IMR-90 (cell line): ENCODE measurements around the gene N4BP2L1. TPM values are rescaled to one million over a fixed set of nuclear protein-coding genes. Genes with fewer than 3 reads are reported as not detected.

Experiments
- ATAC-seq: fragments of 200-7000 bp; cut with Tn5 transposase; 2 replicates; pipeline ENCODE4 v1.9.1; 2020; ENCODE audit warnings: low read depth, mild to moderate bottlenecking, moderate library complexity
- BruUV-seq: library from RNA; stranded (reverse); fragments of 400-500 nt; replicated peaks from 2 replicates; lab custom pipeline; 2021; lab: Mats Ljungman, UMichigan
- CTCF ChIA-PET: fragments of 300-600 bp; formaldehyde crosslinking; extraction: SDS; loops from one replicate; lab custom pipeline; 2021; ENCODE audit warnings: antibody characterized with exemption; lab: Yijun Ruan, JAX
- POLR2A ChIA-PET: fragments of 300-600 bp; sonication (Branson Sonifier 250); formaldehyde crosslinking; loops from one replicate; lab custom pipeline; 2022; ENCODE audit warnings: antibody characterized with exemption; ENCODE audit not compliant: unreplicated experiment; lab: Charles Lee
- DNase-seq: peaks from one replicate; pipeline ENCODE4 v3.0.0; 2013
- H2AFZ ChIP-seq: replicated peaks from 2 replicates; pipeline ENCODE3; 2013; ENCODE audit warnings: low read length, mild to moderate bottlenecking; ENCODE audit not compliant: poor library complexity
- H2AK5ac ChIP-seq: 2 replicates; pipeline ENCODE4 v1.6.1; 2013; ENCODE audit warnings: low read depth, low read length, inconsistent platforms
- H2AK9ac ChIP-seq: replicated peaks from 2 replicates; pipeline ENCODE3; 2013; ENCODE audit warnings: mild to moderate bottlenecking, low read depth, low read length, moderate library complexity; ENCODE audit not compliant: poor library complexity
- H2BK120ac ChIP-seq: 2 replicates; pipeline ENCODE4 v1.6.1; 2013; ENCODE audit warnings: low read depth, low read length, inconsistent platforms
- H2BK15ac ChIP-seq: 3 replicates; pipeline ENCODE4 v1.6.1; 2013; ENCODE audit warnings: low read depth, low read length, inconsistent platforms
- H2BK20ac ChIP-seq: 2 replicates; pipeline ENCODE4 v1.6.1; 2013; ENCODE audit warnings: low read depth, mild to moderate bottlenecking, inconsistent platforms, low read length, moderate library complexity
- H2BK5ac ChIP-seq: 2 replicates; pipeline ENCODE4 v1.6.1; 2013; ENCODE audit warnings: mild to moderate bottlenecking, low read depth, low read length, inconsistent platforms; ENCODE audit not compliant: poor library complexity, severe bottlenecking
- H3K14ac ChIP-seq: replicated peaks from 2 replicates; pipeline ENCODE4 v1.6.1; 2013; ENCODE audit warnings: low read depth, low read length, inconsistent platforms
- H3K18ac ChIP-seq: 2 replicates; pipeline ENCODE4 v1.6.1; 2013; ENCODE audit warnings: low read depth, low read length, control low read depth
- H3K23ac ChIP-seq: 2 replicates; pipeline ENCODE4 v1.6.1; 2013; ENCODE audit warnings: low read depth, low read length, inconsistent platforms
- H3K27ac ChIP-seq: 2 replicates; pipeline ENCODE4 v1.5.1; 2013; ENCODE audit warnings: mild to moderate bottlenecking, control low read depth, low read length; ENCODE audit not compliant: insufficient read depth
- H3K27me3 ChIP-seq: 2 replicates; pipeline ENCODE4 v1.6.1; 2013; ENCODE audit warnings: low read length; ENCODE audit not compliant: control insufficient read depth, insufficient read depth
- H3K36me3 ChIP-seq: 2 replicates; pipeline ENCODE4 v1.6.1; 2013; ENCODE audit warnings: low read length, mixed read lengths; ENCODE audit not compliant: control insufficient read depth, insufficient read depth
- H3K4ac ChIP-seq: 2 replicates; pipeline ENCODE4 v1.6.1; 2013; ENCODE audit warnings: low read depth, low read length, inconsistent platforms
- H3K4me1 ChIP-seq: 2 replicates; pipeline ENCODE4 v1.6.1; 2013; ENCODE audit warnings: low read length, mixed read lengths; ENCODE audit not compliant: control insufficient read depth, insufficient read depth
- H3K4me2 ChIP-seq: 2 replicates; pipeline ENCODE4 v1.6.1; 2013; ENCODE audit warnings: low read depth, mild to moderate bottlenecking, control low read depth, low read length, moderate library complexity
- H3K4me3 ChIP-seq: 2 replicates; pipeline ENCODE4 v1.5.1; 2013; ENCODE audit warnings: low read depth, mild to moderate bottlenecking, control low read depth, low read length, moderate library complexity; ENCODE audit not compliant: insufficient read depth
- H3K56ac ChIP-seq: 2 replicates; pipeline ENCODE4 v1.6.1; 2013; ENCODE audit warnings: low read length, inconsistent platforms; ENCODE audit not compliant: insufficient read depth; ENCODE audit errors: extremely low read depth
- H3K79me1 ChIP-seq, 2 experiments: 2 replicates each; pipeline ENCODE4 v1.6.1; 2013; ENCODE audit warnings: low read length in 2 of 2, inconsistent platforms in 1 of 2, low read depth in 1 of 2
- H3K9ac ChIP-seq: 2 replicates; pipeline ENCODE4 v1.6.1; 2013; ENCODE audit warnings: low read depth, low read length, control low read depth
- H3K9me1 ChIP-seq: 2 replicates; pipeline ENCODE4 v1.6.1; 2013; ENCODE audit warnings: low read length, inconsistent platforms; ENCODE audit not compliant: insufficient read depth
- H3K9me3 ChIP-seq: 2 replicates; pipeline ENCODE4 v1.6.1; 2013; ENCODE audit warnings: low read length; ENCODE audit not compliant: control insufficient read depth, insufficient read depth
- H4K20me1 ChIP-seq: 2 replicates; pipeline ENCODE4 v1.6.1; 2013; ENCODE audit warnings: low read length, inconsistent platforms; ENCODE audit not compliant: insufficient read depth
- H4K5ac ChIP-seq: 2 replicates; pipeline ENCODE4 v1.6.1; 2013; ENCODE audit warnings: mild to moderate bottlenecking, low read depth, low read length, control low read depth
- H4K8ac ChIP-seq, 2 experiments: 2 replicates each; pipeline ENCODE4 v1.6.1; 2013; ENCODE audit warnings: low read depth in 2 of 2, low read length in 2 of 2, control low read depth in 1 of 2, inconsistent platforms in 1 of 2
- H4K91ac ChIP-seq: 2 replicates; pipeline ENCODE4 v1.6.1; 2013; ENCODE audit warnings: low read depth, low read length, inconsistent platforms; ENCODE audit not compliant: insufficient read depth
- BHLHE40 ChIP-seq: fragments of 150-350 bp; IDR thresholded peaks from 2 replicates; pipeline ENCODE4 v1.6.1; 2016; ENCODE audit warnings: mild to moderate bottlenecking, low read depth, low read length
- CEBPB ChIP-seq: IDR thresholded peaks from 2 replicates; pipeline ENCODE4 v1.6.1; 2012; ENCODE audit warnings: low read depth, low read length, improper control_type of control experiment
- CHD1 ChIP-seq: IDR thresholded peaks from 2 replicates; pipeline ENCODE4 v1.6.1; 2012; ENCODE audit warnings: low read depth, low read length, improper control_type of control experiment
- CTCF ChIP-seq: conservative IDR thresholded peaks from 2 replicates; pipeline ENCODE4 v1.5.1; 2012; ENCODE audit warnings: mild to moderate bottlenecking, low read depth, low read length, improper control_type of control experiment
- ELK1 ChIP-seq: fragments of 150-350 bp; IDR thresholded peaks from 2 replicates; pipeline ENCODE4 v1.6.1; 2016; ENCODE audit warnings: low read depth, mild to moderate bottlenecking, low read length, moderate library complexity, borderline replicate concordance
- FOS ChIP-seq: fragments of 150-350 bp; IDR thresholded peaks from 2 replicates; pipeline ENCODE4 v1.6.1; 2016; ENCODE audit warnings: low read depth, low read length
- MAFK ChIP-seq: IDR thresholded peaks from 2 replicates; pipeline ENCODE4 v1.6.1; 2012; ENCODE audit warnings: low read depth, low read length, improper control_type of control experiment
- MAZ ChIP-seq: IDR thresholded peaks from 2 replicates; pipeline ENCODE4 v1.6.1; 2012; ENCODE audit warnings: low read depth, mild to moderate bottlenecking, low read length, improper control_type of control experiment, moderate library complexity, borderline replicate concordance
- MXI1 ChIP-seq: IDR thresholded peaks from 2 replicates; pipeline ENCODE4 v1.6.1; 2012; ENCODE audit warnings: low read depth, mild to moderate bottlenecking, low read length, moderate library complexity, borderline replicate concordance
- NFE2L2 ChIP-seq: fragments of 150-350 bp; IDR thresholded peaks from 2 replicates; pipeline ENCODE4 v1.6.1; 2016; ENCODE audit warnings: low read depth, mild to moderate bottlenecking, low read length
- POLR2A ChIP-seq: IDR thresholded peaks from 2 replicates; pipeline ENCODE4 v1.6.1; 2012; ENCODE audit warnings: mild to moderate bottlenecking, low read depth, low read length
- RAD21 ChIP-seq: IDR thresholded peaks from 2 replicates; pipeline ENCODE4 v1.6.1; 2012; ENCODE audit warnings: low read length, improper control_type of control experiment
- RCOR1 ChIP-seq: IDR thresholded peaks from 2 replicates; pipeline ENCODE4 v1.6.1; 2012; ENCODE audit warnings: mild to moderate bottlenecking, low read length, improper control_type of control experiment; ENCODE audit not compliant: insufficient replicate concordance
- RFX5 ChIP-seq: IDR thresholded peaks from 2 replicates; pipeline ENCODE4 v1.8.0; 2012; ENCODE audit warnings: low read depth, mild to moderate bottlenecking, low read length, moderate library complexity
- SMC3 ChIP-seq: fragments of 150-350 bp; IDR thresholded peaks from 2 replicates; pipeline ENCODE4 v1.6.1; 2016; ENCODE audit warnings: low read depth, mild to moderate bottlenecking, antibody characterized with exemption, low read length, moderate library complexity
- USF2 ChIP-seq: fragments of 150-350 bp; IDR thresholded peaks from 2 replicates; pipeline ENCODE4 v1.6.1; 2017; ENCODE audit warnings: mild to moderate bottlenecking, antibody characterized with exemption, low read length, low read depth
- WGBS, 2 experiments: methylation state at CpG; one replicate each; pipeline versions ENCODE4 v1.1.5 to v1.1.7; 2013; ENCODE audit warnings: missing lambda C conversion rate in 2 of 2; ENCODE audit not compliant: insufficient read length in 1 of 2; ENCODE audit errors: extremely low coverage in 2 of 2; 5-methylcytosine and 5-hydroxymethylcytosine counted together
- dilution Hi-C: fragments of 300-500 bp; cut with HindIII; formaldehyde crosslinking; loops from one replicate; pipeline ENCODE4 v1.14.3; 2018; ENCODE audit warnings: low sequenced_read_pairs; ENCODE audit not compliant: unreplicated experiment
- in situ Hi-C: fragments of 300-500 bp; cut with MboI; formaldehyde crosslinking; loops from 3 replicates; pipeline ENCODE4 v1.14.3; 2019; ENCODE audit warnings: low sequenced_read_pairs, inconsistent platforms, mixed read lengths
- intact Hi-C: fragments of 100-400 bp; cut with micrococcal nuclease; formaldehyde crosslinking; loops from 2 replicates; pipeline ENCODE4 v1.10.0; 2022
- polyA plus RNA-seq, 3 experiments: library from polyadenylated mRNA; depleted of rRNA; stranded (reverse); fragments of >200 nt; gene quantifications; 2 replicates each; pipeline ENCODE4 v1.2.3, GENCODE V29; 2012; ENCODE audit warnings: low replicate concordance in 1 of 3
- total RNA-seq: library from RNA; depleted of rRNA; stranded (reverse); fragments of >200 nt; gene quantifications from 2 replicates; pipeline ENCODE4 v1.2.3, GENCODE V29; 2012

N4BP2L1 gene
- total and polyA plus RNA-seq, 2 of the 4 experiments (the other 2 are of a cell fraction): 0.18 to 0.46 TPM

GRCh38 chr13:32429433-32429909 lies 1.5 kb upstream of the N4BP2L1 start:
- Histone ChIP-seq H2AK9ac (no peak overlapping the region), H3K18ac (no peak overlapping the region), H3K4me1 (peaks cover 7% of the 10 kb centered on the region; the same call in 1 of the 2 replicates), H2AFZ (no peak overlapping the region), H3K4ac (no peak overlapping the region), H3K4me3 (no peak overlapping the region), H2BK5ac (no peak overlapping the region), H2BK20ac (no peak overlapping the region), H3K56ac (no peak overlapping the region), H3K9ac (no peak overlapping the region), H3K4me2 (no peak overlapping the region), H3K9me1 (peaks cover 4% of the 10 kb centered on the region; the same call in 1 of the 2 replicates), H3K23ac (no peak overlapping the region), H4K5ac (no peak overlapping the region), H3K9me3 (no peaks in the 10 kb centered on the region), H2BK15ac (no peak overlapping the region), H3K27ac (no peak overlapping the region), H2BK120ac (no peak overlapping the region), H2AK5ac (no peak overlapping the region), H3K27me3 (no peaks in the 10 kb centered on the region), H4K20me1 (no peaks in the 10 kb centered on the region), H4K91ac (no peak overlapping the region), H3K14ac (no peak overlapping the region), H3K79me1 (no peaks in the 10 kb centered on the region), H4K8ac (no peak overlapping the region), H3K36me3 (peaks cover 3% of the 10 kb centered on the region; the same call in 1 of the 2 replicates)
- TF ChIP-seq BHLHE40: no peak
- TF ChIP-seq CEBPB: no peak
- no peak for TF ChIP-seq RFX5
- no peak for TF ChIP-seq MAFK
- TF ChIP-seq POLR2A: no peak
- TF ChIP-seq MAZ: no peak
- no peak for TF ChIP-seq RCOR1
- no peak for TF ChIP-seq ELK1
- no peak for TF ChIP-seq CTCF
- TF ChIP-seq USF2: no peak
- TF ChIP-seq FOS: no peak
- no peak for TF ChIP-seq CHD1
- no peak for TF ChIP-seq NFE2L2
- TF ChIP-seq MXI1: no peak
- no peak for TF ChIP-seq RAD21
- TF ChIP-seq SMC3: no peak
- dilution Hi-C loops: no loop called here
- ChIA-PET POLR2A (no interaction called here), CTCF (interaction anchor here (1.0 kb wide), 1 partner anchor 10 kb away, joined by 3 read pairs; no protein-coding TSS in a partner anchor)
- intact Hi-C loops: no loop called here
- no peak for ATAC-seq
- in situ Hi-C loops: no loop called here
- WGBS, 2 experiments: 100% methylated on average over 5 of the region's 6 CpGs; no CpG with 5 or more reads in 1 of the 2 experiments
- BruUV-seq: no TSS peak
- no peak for DNase-seq
